SK-N-SH (cell line): ENCODE measurements around the gene PHTF1. TPM values are rescaled to one million over a fixed set of nuclear protein-coding genes. Genes with fewer than 3 reads are reported as not detected.

Source experiments
- CTCF ChIA-PET: fragments of 300-600, 350-600 bp; formaldehyde crosslinking; extraction: SDS; loops from one replicate; lab custom pipeline; 2021; lab: Yijun Ruan, JAX
- POLR2A ChIA-PET: fragments of 350-600 bp; sonication (Branson Sonifier 250); formaldehyde crosslinking; extraction: SDS; loops from one replicate; lab custom pipeline; 2020; ENCODE audit warnings: antibody characterized with exemption, inconsistent platforms; lab: Yijun Ruan, JAX
- DNase-seq: peaks from one replicate; pipeline ENCODE4 v3.0.0; 2012
- H2AFZ ChIP-seq: fragments of 200-600 bp; sonication (generic); 2 replicates; pipeline ENCODE4 v1.8.1; 2016; ENCODE audit warnings: antibody characterized with exemption, mild to moderate bottlenecking, low read depth
- H3F3A ChIP-seq: fragments of 200-600 bp; sonication (generic); replicated peaks from 2 replicates; pipeline ENCODE3; 2016; ENCODE audit warnings: antibody characterized with exemption, mild to moderate bottlenecking; ENCODE audit not compliant: insufficient read depth
- H3K27ac ChIP-seq, 2 experiments: fragments of 200-500 bp in 1 of 2; fragments of 200-600 bp in 1 of 2; sonication (Bioruptor generic) in 1 of 2; sonication (generic), shearing (Covaris generic) in 1 of 2; 2 replicates each; pipeline versions ENCODE4 v1.5.1 to v1.6.1; 2014 to 2016; ENCODE audit warnings: low read depth in 2 of 2, inconsistent platforms in 1 of 2, low read length in 1 of 2, mild to moderate bottlenecking in 1 of 2, mixed read lengths in 1 of 2
- H3K27me3 ChIP-seq: fragments of 200-600 bp; sonication (generic), shearing (Covaris generic); 2 replicates; pipeline ENCODE4 v1.6.1; 2016; ENCODE audit warnings: mixed run types; ENCODE audit not compliant: insufficient read depth
- H3K36me3 ChIP-seq, 2 experiments: fragments of 200-500 bp in 1 of 2; fragments of 200-600 bp in 1 of 2; sonication (Bioruptor generic) in 1 of 2; sonication (generic) in 1 of 2; replicated peaks in 1 of 2; 2 replicates each; pipeline versions ENCODE3 to v1.5.1; 2014 to 2016; ENCODE audit warnings: low read length in 1 of 2, mild to moderate bottlenecking in 1 of 2; ENCODE audit not compliant: insufficient read depth in 2 of 2, control insufficient read depth in 1 of 2
- H3K4me1 ChIP-seq, 2 experiments: fragments of 200-500 bp in 1 of 2; fragments of 200-600 bp in 1 of 2; sonication (Bioruptor generic) in 1 of 2; sonication (generic), shearing (Covaris generic) in 1 of 2; 2 replicates each; pipeline versions ENCODE4 v1.5.1 to v1.6.1; 2014 to 2016; ENCODE audit warnings: low read depth in 1 of 2, low read length in 1 of 2, mixed run types in 1 of 2; ENCODE audit not compliant: insufficient read depth in 2 of 2, control insufficient read depth in 1 of 2
- H3K4me2 ChIP-seq: fragments of 200-600 bp; sonication (generic), shearing (Covaris generic); 2 replicates; pipeline ENCODE4 v1.6.1; 2017; ENCODE audit warnings: mixed run types
- H3K4me3 ChIP-seq, 2 experiments: fragments of 200-500 bp in 1 of 2; fragments of 200-600 bp in 1 of 2; sonication (Bioruptor generic) in 1 of 2; sonication (generic), shearing (Covaris generic) in 1 of 2; 2 replicates each; pipeline versions ENCODE4 v1.5.1 to v1.8.1; 2014 to 2016; ENCODE audit warnings: low read depth in 2 of 2, inconsistent platforms in 1 of 2, low read length in 1 of 2, mild to moderate bottlenecking in 1 of 2, mixed read lengths in 1 of 2, moderate library complexity in 1 of 2
- H3K79me2 ChIP-seq: fragments of 200-600 bp; sonication (generic); 2 replicates; pipeline ENCODE4 v1.8.1; 2017; ENCODE audit warnings: mild to moderate bottlenecking; ENCODE audit not compliant: insufficient read depth
- H3K9ac ChIP-seq: fragments of 200-600 bp; sonication (generic); 2 replicates; pipeline ENCODE4 v1.6.1; 2017; ENCODE audit warnings: mixed run types
- H3K9me2 ChIP-seq: fragments of 200-600 bp; sonication (generic); 2 replicates; pipeline ENCODE4 v1.6.1; 2017; ENCODE audit warnings: mixed run types
- H3K9me3 ChIP-seq: fragments of 200-600 bp; sonication (generic); 2 replicates; pipeline ENCODE4 v1.6.1; 2017; ENCODE audit warnings: mixed run types, mild to moderate bottlenecking, moderate library complexity
- H4K20me1 ChIP-seq: fragments of 200-600 bp; sonication (generic); 2 replicates; pipeline ENCODE4 v1.6.1; 2017; ENCODE audit warnings: mild to moderate bottlenecking, mixed run types; ENCODE audit not compliant: insufficient read depth
- CHD2 ChIP-seq: fragments of 150-350 bp; IDR thresholded peaks from 2 replicates; pipeline ENCODE4 v1.6.1; 2018; ENCODE audit warnings: low read length; ENCODE audit not compliant: partially characterized antibody
- ELF1 ChIP-seq: IDR thresholded peaks from 2 replicates; pipeline ENCODE4 v1.4.0; 2012
- EP300 ChIP-seq, 2 experiments: IDR thresholded peaks; 2 replicates each; pipeline versions ENCODE4 v1.4.0 to v1.6.1; 2012; ENCODE audit warnings: borderline replicate concordance in 1 of 2, low read depth in 1 of 2, low read length in 1 of 2
- EZH2phosphoT487 ChIP-seq: fragments of 200-600 bp; sonication (generic); IDR thresholded peaks from 2 replicates; pipeline ENCODE4 v1.6.1; 2017; ENCODE audit warnings: low read depth, mixed run types, mild to moderate bottlenecking, antibody characterized with exemption, moderate library complexity, borderline replicate concordance
- FOSL2 ChIP-seq: IDR thresholded peaks from 2 replicates; pipeline ENCODE4 v1.4.0; 2012; ENCODE audit warnings: low read depth, mild to moderate bottlenecking, moderate library complexity, borderline replicate concordance
- FOXJ3 ChIP-seq: sonication (generic); formaldehyde crosslinking; IDR thresholded peaks from 2 replicates; pipeline ENCODE4 v1.5.1; 2020; ENCODE audit warnings: mild to moderate bottlenecking, missing genetic modification reagents
- GABPA ChIP-seq: IDR thresholded peaks from 2 replicates; pipeline ENCODE4 v1.4.0; 2012; ENCODE audit warnings: low read depth, mild to moderate bottlenecking
- MEF2A ChIP-seq: IDR thresholded peaks from 2 replicates; pipeline ENCODE4 v1.4.0; 2012; ENCODE audit warnings: low read depth, borderline replicate concordance
- NFIC ChIP-seq: IDR thresholded peaks from 2 replicates; pipeline ENCODE4 v1.4.0; 2012; ENCODE audit warnings: borderline replicate concordance
- POLR2AphosphoS5 ChIP-seq: IDR thresholded peaks from 2 replicates; pipeline ENCODE4 v1.6.1; 2012; ENCODE audit warnings: low read depth, low read length
- RAD21 ChIP-seq: IDR thresholded peaks from 2 replicates; pipeline ENCODE4 v1.6.1; 2012; ENCODE audit warnings: mild to moderate bottlenecking, low read length
- RFX5 ChIP-seq: IDR thresholded peaks from 2 replicates; pipeline ENCODE4 v1.6.1; 2012; ENCODE audit warnings: mild to moderate bottlenecking, improper control_type of control experiment, low read length
- SIN3A ChIP-seq: IDR thresholded peaks from 2 replicates; pipeline ENCODE4 v1.6.1; 2012; ENCODE audit warnings: low read depth, mild to moderate bottlenecking, low read length, moderate library complexity, borderline replicate concordance
- TCF12 ChIP-seq: IDR thresholded peaks from 2 replicates; pipeline ENCODE4 v1.4.0; 2012
- TEAD4 ChIP-seq: IDR thresholded peaks from 2 replicates; pipeline ENCODE4 v1.4.0; 2012; ENCODE audit warnings: mild to moderate bottlenecking, borderline replicate concordance; ENCODE audit not compliant: insufficient read depth
- USF1 ChIP-seq: IDR thresholded peaks from 2 replicates; pipeline ENCODE4 v1.4.0; 2012; ENCODE audit warnings: low read depth, borderline replicate concordance
- YY1 ChIP-seq: IDR thresholded peaks from 2 replicates; pipeline ENCODE4 v1.4.0; 2012; ENCODE audit warnings: low read depth, mild to moderate bottlenecking
- ZBTB33 ChIP-seq: IDR thresholded peaks from 2 replicates; pipeline ENCODE4 v1.4.0; 2012; ENCODE audit warnings: low read depth, borderline replicate concordance
- WGBS: methylation state at CpG from one replicate; pipeline ENCODE4 v1.1.6; 2017; ENCODE audit warnings: low lambda C conversion rate; 5-methylcytosine and 5-hydroxymethylcytosine counted together
- polyA plus RNA-seq, 3 experiments: library from polyadenylated mRNA; depleted of rRNA; stranded (reverse); fragments of >200 nt; gene quantifications; 2 replicates each; pipeline ENCODE4 v1.2.3, GENCODE V29; 2012
- TF ChIP-seq, protein P1 (sequence below): fragments of 200-600 bp; sonication (generic); IDR thresholded peaks from 2 replicates; pipeline ENCODE4 v1.6.1; 2017; ENCODE audit warnings: antibody characterized with exemption, mild to moderate bottlenecking, moderate library complexity
- TF ChIP-seq, protein P2 (sequence below): IDR thresholded peaks from 2 replicates; pipeline ENCODE4; 2012

PHTF1 gene
- polyA plus RNA-seq, 1 of the 3 experiments (the other 2 are of a cell fraction), result 10.8 TPM

- H3K4me2 ChIP-seq, result no peak overlapping the region
- H3K9me3 ChIP-seq, result no peaks in the 10 kb centered on the region
- H2AFZ ChIP-seq, result no peak overlapping the region
- H3F3A ChIP-seq, result peaks cover 7% of the 10 kb centered on the region
- WGBS, result 89% methylated on average over 1 of the region's 1 CpG
- TF ChIP-seq FOSL2, result no peak
- TF ChIP-seq, protein P1, sequence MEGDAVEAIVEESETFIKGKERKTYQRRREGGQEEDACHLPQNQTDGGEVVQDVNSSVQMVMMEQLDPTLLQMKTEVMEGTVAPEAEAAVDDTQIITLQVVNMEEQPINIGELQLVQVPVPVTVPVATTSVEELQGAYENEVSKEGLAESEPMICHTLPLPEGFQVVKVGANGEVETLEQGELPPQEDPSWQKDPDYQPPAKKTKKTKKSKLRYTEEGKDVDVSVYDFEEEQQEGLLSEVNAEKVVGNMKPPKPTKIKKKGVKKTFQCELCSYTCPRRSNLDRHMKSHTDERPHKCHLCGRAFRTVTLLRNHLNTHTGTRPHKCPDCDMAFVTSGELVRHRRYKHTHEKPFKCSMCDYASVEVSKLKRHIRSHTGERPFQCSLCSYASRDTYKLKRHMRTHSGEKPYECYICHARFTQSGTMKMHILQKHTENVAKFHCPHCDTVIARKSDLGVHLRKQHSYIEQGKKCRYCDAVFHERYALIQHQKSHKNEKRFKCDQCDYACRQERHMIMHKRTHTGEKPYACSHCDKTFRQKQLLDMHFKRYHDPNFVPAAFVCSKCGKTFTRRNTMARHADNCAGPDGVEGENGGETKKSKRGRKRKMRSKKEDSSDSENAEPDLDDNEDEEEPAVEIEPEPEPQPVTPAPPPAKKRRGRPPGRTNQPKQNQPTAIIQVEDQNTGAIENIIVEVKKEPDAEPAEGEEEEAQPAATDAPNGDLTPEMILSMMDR, result no peak
- TF ChIP-seq, protein P2, sequence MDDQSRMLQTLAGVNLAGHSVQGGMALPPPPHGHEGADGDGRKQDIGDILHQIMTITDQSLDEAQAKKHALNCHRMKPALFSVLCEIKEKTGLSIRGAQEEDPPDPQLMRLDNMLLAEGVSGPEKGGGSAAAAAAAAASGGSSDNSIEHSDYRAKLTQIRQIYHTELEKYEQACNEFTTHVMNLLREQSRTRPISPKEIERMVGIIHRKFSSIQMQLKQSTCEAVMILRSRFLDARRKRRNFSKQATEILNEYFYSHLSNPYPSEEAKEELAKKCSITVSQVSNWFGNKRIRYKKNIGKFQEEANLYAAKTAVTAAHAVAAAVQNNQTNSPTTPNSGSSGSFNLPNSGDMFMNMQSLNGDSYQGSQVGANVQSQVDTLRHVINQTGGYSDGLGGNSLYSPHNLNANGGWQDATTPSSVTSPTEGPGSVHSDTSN, result no peak
- TF ChIP-seq NFIC, result no peak
- TF ChIP-seq POLR2AphosphoS5, result no peak
- TF ChIP-seq TEAD4, result no peak
- TF ChIP-seq SIN3A, result no peak
- no peak for TF ChIP-seq GABPA
- TF ChIP-seq EZH2phosphoT487, result no peak
- TF ChIP-seq RAD21, result no peak
- no peak for TF ChIP-seq ELF1
- TF ChIP-seq ZBTB33, result no peak
- no peak for TF ChIP-seq YY1
- TF ChIP-seq TCF12, result no peak
- no peak for TF ChIP-seq USF1
- no peak for TF ChIP-seq MEF2A
- TF ChIP-seq CHD2, result no peak
- no peak for TF ChIP-seq EP300 (IDR thresholded peaks at IDR 0.05; ENCODE audit: borderline replicate concordance in 1 of 2, low read depth in 1 of 2, low read length in 1 of 2)
- TF ChIP-seq RFX5, result no peak
- TF ChIP-seq FOXJ3, result no peak
- no peak overlapping the region for H3K4me3 ChIP-seq
- no peak overlapping the region for H3K27ac ChIP-seq
- POLR2A ChIA-PET, result no interaction called here
- no peaks in the 10 kb centered on the region for H3K79me2 ChIP-seq
- H3K27me3 ChIP-seq, result no peaks in the 10 kb centered on the region
- no peak overlapping the region for H3K9ac ChIP-seq
- no peaks in the 10 kb centered on the region for H3K9me2 ChIP-seq
- peaks cover 21 to 36% of the 10 kb centered on the region in 2 experiments for H3K36me3 ChIP-seq
- no peak for DNase-seq
- H3K4me1 ChIP-seq, result peaks cover 2 to 6% of the 10 kb centered on the region in 2 experiments; a peak in 2 of 4 replicates
- CTCF ChIA-PET, result interaction anchor here (1.1 to 2.1 kb wide), 2 partner anchors 9 to 597 kb away, joined by 4 to 6 read pairs; partner anchors contain the start of gene LRIG2
- no peaks in the 10 kb centered on the region for H4K20me1 ChIP-seq
These were observed 89.3 kb downstream of the PHTF1 start for GRCh38 chr1:113669988-113670387.
